GM12874 (cell line): ENCODE measurements around the gene FREM3.

ENCODE experiments used
- CTCF ChIP-seq: IDR thresholded peaks from 2 replicates; pipeline ENCODE4 v1.5.1; 2011; ENCODE audit warnings: low read depth, mild to moderate bottlenecking, control low read depth, low read length, moderate library complexity; ENCODE audit not compliant: insufficient read depth

FREM3 gene

GRCh38 chr4:143554728-143555597, 145.5 kb downstream of the FREM3 start:
- TF ChIP-seq CTCF: no peak

GRCh38 chr4:143549928-143550327, 150.5 kb downstream of the FREM3 start:
- TF ChIP-seq CTCF: no peak

- TF ChIP-seq CTCF: no peak
Observed at GRCh38 chr4:143539670-143540023, 160.8 kb downstream of the FREM3 start.

GRCh38 chr4:143538979-143539669, 161.4 kb downstream of the FREM3 start:
- no peak for TF ChIP-seq CTCF

DNA sequence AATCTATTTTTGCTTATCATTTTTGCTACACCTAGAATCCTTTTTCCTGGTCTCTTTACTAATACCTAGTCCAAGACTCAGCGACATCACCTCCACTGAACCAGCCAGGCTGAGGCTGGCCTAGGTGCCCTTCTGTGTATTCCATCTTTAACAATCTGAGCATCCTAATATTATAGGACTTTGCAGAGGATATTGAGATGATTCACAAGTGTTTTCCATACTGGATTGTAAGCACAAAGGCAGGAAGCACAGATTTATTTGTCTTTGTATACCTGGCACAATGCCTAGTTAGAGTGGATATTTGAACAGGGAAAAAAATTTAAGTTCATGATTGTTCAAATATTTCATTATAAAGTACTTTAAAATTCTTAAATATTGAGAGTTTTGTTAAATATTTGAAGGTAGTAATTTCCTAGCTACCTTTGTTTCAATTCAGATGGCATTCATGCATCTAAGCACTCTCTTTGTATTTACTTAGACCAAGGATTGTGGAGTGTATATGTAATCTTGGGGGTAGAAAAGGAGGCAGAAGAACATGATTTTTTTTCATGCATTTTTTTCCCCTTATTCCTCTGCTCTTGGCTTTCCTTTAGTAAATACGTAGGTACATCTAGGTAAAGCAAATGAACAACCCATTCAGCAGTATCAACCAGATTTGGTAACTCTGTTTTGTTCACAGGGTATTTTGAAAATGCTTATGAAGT, 168.5 kb downstream of the FREM3 start:
- TF ChIP-seq CTCF: no peak

DNA sequence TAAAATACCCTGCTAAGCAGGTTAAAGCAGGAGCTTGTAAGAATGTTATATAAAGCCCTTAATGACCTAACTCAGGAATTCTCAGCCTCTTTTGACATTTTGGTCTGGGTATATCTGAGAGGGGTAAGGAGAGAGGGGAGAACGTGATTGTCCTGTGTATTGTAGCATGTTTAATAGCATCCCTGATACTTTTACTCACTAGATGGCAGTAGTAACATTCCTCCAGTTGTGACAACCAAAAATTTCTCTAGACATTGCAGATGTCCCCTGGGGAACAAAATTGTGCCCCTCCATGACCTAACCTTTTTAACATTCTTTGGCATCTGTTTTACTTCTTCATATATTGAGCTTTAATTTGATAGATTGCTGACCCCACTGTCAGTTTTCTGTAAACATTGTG, 169.1 kb downstream of the FREM3 start:
- no peak for TF ChIP-seq CTCF
